WERI-Rb-1 (cell line): ENCODE results near the gene UBR3.

Experiments used
- DNase-seq: peaks from one replicate; pipeline ENCODE4 v3.0.0-alpha.2; 2020
- H3K27ac ChIP-seq: fragments of 250-450 bp; sonication (Bioruptor Pico); 2 replicates; pipeline ENCODE4 v1.5.1; 2020; ENCODE audit warnings: mild to moderate bottlenecking, moderate library complexity
- H3K27me3 ChIP-seq: fragments of 250-450 bp; sonication (Bioruptor Pico); 2 replicates; pipeline ENCODE4 v1.5.1; 2021; ENCODE audit warnings: mild to moderate bottlenecking, low read depth, moderate library complexity; ENCODE audit not compliant: insufficient read depth, severe bottlenecking
- H3K36me3 ChIP-seq: fragments of 250-450 bp; sonication (Bioruptor Pico); 2 replicates; pipeline ENCODE4 v1.5.1; 2020; ENCODE audit warnings: mild to moderate bottlenecking, moderate library complexity
- H3K4me3 ChIP-seq: 2 replicates; pipeline ENCODE4 v1.5.1; 2011; ENCODE audit warnings: low read depth, mild to moderate bottlenecking, control low read depth, low read length
- H3K9me3 ChIP-seq: fragments of 250-450 bp; sonication (Bioruptor Pico); 2 replicates; pipeline ENCODE4 v1.5.1; 2021; ENCODE audit warnings: mild to moderate bottlenecking, moderate library complexity; ENCODE audit not compliant: severe bottlenecking
- CTCF ChIP-seq: IDR thresholded peaks from 2 replicates; pipeline ENCODE4 v1.5.1; 2011; ENCODE audit warnings: low read depth, mild to moderate bottlenecking, control low read depth, inconsistent platforms, low read length

UBR3 gene

GRCh38 chr2:169827272-169828140 lies at the start of gene UBR3:
Gene UBR3, plus strand, starts transcription at chr2:169827454. Its CDS starts 54 bp downstream, at chr2:169827508.
- Histone ChIP-seq H3K4me3 (peak within 1 kb of the TSS; percentile 75), H3K27me3 (no peaks in the 10 kb centered on the region), H3K27ac (peak within 1 kb of the TSS; percentile 70), H3K9me3 (no peaks in the 10 kb centered on the region), H3K36me3 (peaks cover 12% of the 10 kb centered on the region)
- 0 out of 2 replicates have a peak, but pooled peaks have one; percentile 1 for TF ChIP-seq CTCF
- peak; percentile 93 for DNase-seq

- DNase-seq: no peak
- H3K4me3 ChIP-seq: no peak overlapping the region
- H3K36me3 ChIP-seq: no peaks in the 10 kb centered on the region
- no peaks in the 10 kb centered on the region for H3K27me3 ChIP-seq
- no peaks in the 10 kb centered on the region for H3K9me3 ChIP-seq
- H3K27ac ChIP-seq: no peak overlapping the region
- TF ChIP-seq CTCF: no peak
These were observed 48.8 kb upstream of the UBR3 start for GRCh38 chr2:169778446-169778845.

DNA sequence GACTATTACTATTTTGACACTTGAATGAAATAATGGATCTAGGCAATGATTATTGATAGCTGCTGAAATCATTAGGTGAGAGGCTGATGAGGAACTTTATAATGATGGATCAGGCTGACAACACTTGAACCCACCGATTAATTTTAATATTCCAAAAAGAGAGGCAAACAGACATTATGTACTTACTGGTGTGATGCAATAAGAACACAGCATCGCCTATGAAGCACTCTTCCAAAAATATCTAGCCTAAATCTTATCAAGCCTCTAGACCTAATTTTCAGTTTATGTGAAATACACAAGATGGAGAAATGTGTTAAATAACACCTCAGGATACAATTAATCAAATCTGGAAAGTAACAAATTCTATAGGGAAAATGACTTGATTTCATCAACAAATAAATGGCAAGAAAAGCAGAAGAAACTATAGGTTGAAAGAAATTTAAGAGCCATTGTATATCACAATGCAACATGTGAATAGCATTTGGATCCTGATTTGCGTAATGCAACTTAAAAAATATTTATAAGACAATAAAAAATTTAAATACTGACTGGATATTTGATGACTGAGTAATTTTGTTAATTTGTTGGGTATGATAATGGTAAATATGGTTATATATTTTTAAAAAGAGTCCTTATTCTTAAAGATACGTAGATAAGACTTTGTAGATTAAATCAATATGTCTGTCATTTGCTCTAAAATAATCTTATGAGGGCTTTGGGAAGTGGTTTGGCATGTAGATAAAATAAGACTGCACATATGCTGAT lies 45.8 kb upstream of the UBR3 start:
- no peak overlapping the region for H3K4me3 ChIP-seq
- DNase-seq: no peak
- no peaks in the 10 kb centered on the region for H3K9me3 ChIP-seq
- H3K36me3 ChIP-seq: no peaks in the 10 kb centered on the region
- H3K27ac ChIP-seq: no peak overlapping the region
- H3K27me3 ChIP-seq: no peaks in the 10 kb centered on the region
- TF ChIP-seq CTCF: no peak

DNA sequence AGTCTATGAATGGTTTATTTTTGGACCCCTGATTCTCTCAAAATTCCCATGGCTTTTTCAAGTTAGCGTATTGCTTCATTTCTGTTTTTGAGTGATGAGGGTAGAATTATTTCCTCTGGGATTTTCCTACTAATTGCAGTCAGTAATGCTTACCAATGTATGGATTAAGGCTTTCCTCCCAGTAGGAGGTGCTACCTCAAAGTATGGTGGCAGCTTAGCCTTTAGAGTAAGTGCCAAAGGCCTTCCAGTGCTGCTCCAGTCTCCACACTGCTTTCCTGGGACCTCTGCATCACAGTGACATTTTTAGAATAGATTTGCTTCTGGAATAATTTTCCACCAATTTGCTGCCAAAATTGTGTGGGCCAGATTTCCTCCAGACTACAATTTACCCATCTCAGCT lies 44.7 kb upstream of the UBR3 start:
- H3K9me3 ChIP-seq: no peaks in the 10 kb centered on the region
- H3K27ac ChIP-seq: no peak overlapping the region
- no peak overlapping the region for H3K4me3 ChIP-seq
- no peak for DNase-seq
- 0 out of 2 replicates have a peak, but pooled peaks have one; percentile 10 for TF ChIP-seq CTCF
- no peaks in the 10 kb centered on the region for H3K27me3 ChIP-seq
- no peaks in the 10 kb centered on the region for H3K36me3 ChIP-seq

DNA sequence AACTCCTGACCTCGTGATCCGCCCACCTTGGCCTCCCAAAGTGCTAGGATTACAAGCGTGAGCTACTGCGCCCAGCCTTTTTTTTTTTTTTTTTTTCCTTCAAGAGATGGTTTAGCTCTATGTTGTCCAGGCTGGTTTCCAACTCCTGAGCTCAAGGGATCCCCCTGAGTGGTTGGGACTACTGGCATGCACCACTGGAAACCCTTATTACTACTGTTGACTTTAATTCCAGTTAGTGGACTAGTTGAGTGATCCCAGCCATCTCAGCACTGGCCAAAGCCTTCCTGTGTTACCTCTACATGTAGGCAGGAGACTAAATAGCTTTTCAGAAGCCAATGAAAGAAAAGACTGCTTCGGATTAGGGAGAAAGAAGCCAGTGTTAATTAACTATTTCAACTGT lies 36.7 kb upstream of the UBR3 start:
- Histone ChIP-seq H3K4me3 (no peak overlapping the region), H3K9me3 (no peaks in the 10 kb centered on the region), H3K36me3 (no peaks in the 10 kb centered on the region), H3K27ac (no peak overlapping the region), H3K27me3 (no peaks in the 10 kb centered on the region)
- no peak for TF ChIP-seq CTCF
- DNase-seq: no peak
